ENCODE data around the gene NACC2. TPM values are rescaled to one million over a fixed set of nuclear protein-coding genes. Genes with fewer than 3 reads are reported as not detected.
A peak's percentile ranks its signal among the peaks of the same experiment; 100 is the strongest.

The NACC2 gene
- total and polyA plus RNA-seq, 2 experiments from 2014 or later, result 3.8 to 20.8 TPM

GRCh38 chr9:136122425-136123383 is 27.6 kb upstream of the NACC2 start:
- Mint-ChIP-seq H3K4me3 (no peak overlapping the region; the same call in 2 of the 3 replicates), H3K9me3 (no peaks in the 10 kb centered on the region), H3K27me3 (ENCODE audit: insufficient read depth, low read depth, poor library complexity) (peaks cover 15% of the 10 kb centered on the region), H3K36me3 (ENCODE audit: low read depth) (no peaks in the 10 kb centered on the region), H3K27ac (no peak overlapping the region), H3K4me1 (no peaks in the 10 kb centered on the region; the same call in 2 of the 3 replicates)
- H3K4me2 ChIP-seq, result 0 out of 2 replicates have a peak overlapping the region, but pooled peaks have one; percentile 51
- no peak overlapping the region for H3K4me3 ChIP-seq
- no peak overlapping the region for H3K27ac ChIP-seq (ENCODE audit: low read depth)
- no peaks in the 10 kb centered on the region; the same call in 1 of the 2 replicates for H4K20me1 ChIP-seq (replicated peaks; ENCODE audit: insufficient read depth)
- H3F3A ChIP-seq (replicated peaks; ENCODE audit: low read depth), result 0 out of 2 replicates have a peak, but pooled peaks cover 4% of the 10 kb centered on the region
- TF ChIP-seq CTCF (conservative IDR thresholded peaks at IDR 0.05; ENCODE audit: low read depth in 2 of 2), result peak; percentile 89 to 99
- no peak for TF ChIP-seq NANOG (IDR thresholded peaks at IDR 0.05; ENCODE audit: borderline replicate concordance)
- ATAC-seq (peak; percentile 18), DNase-seq (ENCODE audit: low spot score) (peak; percentile 84)
- H3K27me3 ChIP-seq (ENCODE audit: insufficient read depth), result no peaks in the 10 kb centered on the region
- H3K79me2 ChIP-seq (replicated peaks; ENCODE audit: insufficient read depth), result no peaks in the 10 kb centered on the region; the same call in 1 of the 2 replicates
- H3K9me2 ChIP-seq (ENCODE audit: insufficient read depth), result peaks cover 4% of the 10 kb centered on the region; the same call in 1 of the 2 replicates
- H2AFZ ChIP-seq, result no peak overlapping the region
- peaks cover 4% of the 10 kb centered on the region; the same call in 1 of the 2 replicates for H3K4me1 ChIP-seq (ENCODE audit: insufficient read depth)
- H3K36me3 ChIP-seq (ENCODE audit: insufficient read depth), result no peaks in the 10 kb centered on the region

GRCh38 chr9:136121801-136122200 is 26.7 kb upstream of the NACC2 start:
- no peak overlapping the region for H3K27ac ChIP-seq (ENCODE audit: low read depth)
- H3K4me1 ChIP-seq (ENCODE audit: insufficient read depth), result peaks cover 4% of the 10 kb centered on the region; the same call in 1 of the 2 replicates
- peaks cover 4% of the 10 kb centered on the region; the same call in 1 of the 2 replicates for H3F3A ChIP-seq (replicated peaks; ENCODE audit: low read depth)
- DNase-seq (ENCODE audit: low spot score), result no peak
- H3K4me3 ChIP-seq, result no peak overlapping the region
- Mint-ChIP-seq H3K27me3 (ENCODE audit: insufficient read depth, low read depth, poor library complexity) (peaks cover 10% of the 10 kb centered on the region), H3K36me3 (ENCODE audit: low read depth) (no peaks in the 10 kb centered on the region), H3K4me3 (no peak overlapping the region), H3K27ac (no peak overlapping the region), H3K4me1 (no peaks in the 10 kb centered on the region), H3K9me3 (no peaks in the 10 kb centered on the region)
- H3K36me3 ChIP-seq (ENCODE audit: insufficient read depth), result no peaks in the 10 kb centered on the region
- no peak for ATAC-seq
- peaks cover 4% of the 10 kb centered on the region; the same call in 1 of the 2 replicates for H3K9me2 ChIP-seq (ENCODE audit: insufficient read depth)
- no peak overlapping the region for H3K4me2 ChIP-seq
- H3K27me3 ChIP-seq (ENCODE audit: insufficient read depth), result no peaks in the 10 kb centered on the region
- no peaks in the 10 kb centered on the region; the same call in 1 of the 2 replicates for H3K79me2 ChIP-seq (replicated peaks; ENCODE audit: insufficient read depth)
- no peak overlapping the region for H2AFZ ChIP-seq
- H4K20me1 ChIP-seq (replicated peaks; ENCODE audit: insufficient read depth), result no peaks in the 10 kb centered on the region; the same call in 1 of the 2 replicates
- TF ChIP-seq ZNF331 (CRISPR knock-in tag; IDR thresholded peaks at IDR 0.05; ENCODE audit: low read depth) (no peak), POLR2AphosphoS5 (IDR thresholded peaks at IDR 0.05; ENCODE audit: low read depth) (no peak), NANOG (IDR thresholded peaks at IDR 0.05; ENCODE audit: borderline replicate concordance) (no peak), STAT1 (IDR thresholded peaks at IDR 0.05; ENCODE audit: unreplicated experiment) (no peak), JUNB (IDR thresholded peaks at IDR 0.05; ENCODE audit: unreplicated experiment) (no peak), REST (IDR thresholded peaks at IDR 0.05; ENCODE audit: unreplicated experiment) (no peak), ZNF462 (CRISPR knock-in tag; IDR thresholded peaks at IDR 0.05) (no peak)
